Erythroblast (primary cell): ENCODE results near the gene APC.

Experiments used
- DNase-seq, 2 experiments: peaks; one replicate each; lab custom pipeline; 2025; lab: John Stamatoyannopoulos, UW
- GATA1 ChIP-seq: IDR thresholded peaks from 2 replicates; pipeline ENCODE4 v1.6.1; 2011; ENCODE audit warnings: low read depth, mild to moderate bottlenecking, control low read depth, low read length, moderate library complexity
- POLR2A ChIP-seq: IDR thresholded peaks from 2 replicates; pipeline ENCODE4 v1.6.1; 2011; ENCODE audit warnings: mild to moderate bottlenecking, low read length

APC gene

GRCh38 chr5:112779531-112779930 is 41.8 kb downstream of the APC start:
- no peak for TF ChIP-seq POLR2A
- TF ChIP-seq GATA1: no peak
- DNase-seq: no peak

GRCh38 chr5:112784726-112785125 is 47.0 kb downstream of the APC start:
- DNase-seq: no peak

GRCh38 chr5:112787261-112787660 is 49.6 kb downstream of the APC start:
- no peak for TF ChIP-seq GATA1
- no peak for TF ChIP-seq POLR2A

More at GRCh38 chr5:112784726-112785125, 47.0 kb downstream of the APC start:
- no peak for TF ChIP-seq POLR2A
- TF ChIP-seq GATA1: no peak

GRCh38 chr5:112787896-112788295 is 50.2 kb downstream of the APC start:
- TF ChIP-seq POLR2A: no peak
- DNase-seq: no peak

More at GRCh38 chr5:112787261-112787660, 49.6 kb downstream of the APC start:
- DNase-seq: no peak

- no peak for TF ChIP-seq GATA1
- TF ChIP-seq POLR2A: no peak
- no peak for DNase-seq
Observed at GRCh38 chr5:112793201-112793600, 55.5 kb downstream of the APC start.

GRCh38 chr5:112794410-112794809 is 56.7 kb downstream of the APC start:
- TF ChIP-seq POLR2A (no peak), GATA1 (no peak)
- DNase-seq: no peak

- no peak for TF ChIP-seq POLR2A
- no peak for TF ChIP-seq GATA1
- peak; percentile 71 to 85 for DNase-seq
Observed at GRCh38 chr5:112795342-112795741, 57.7 kb downstream of the APC start.

- peak; percentile 22 to 36 for DNase-seq
- no peak for TF ChIP-seq GATA1
- TF ChIP-seq POLR2A: no peak
Observed at GRCh38 chr5:112795944-112796678, 58.4 kb downstream of the APC start.

- no peak for TF ChIP-seq GATA1
- TF ChIP-seq POLR2A: no peak
- no peak for DNase-seq
Observed at GRCh38 chr5:112799661-112800060, 62.0 kb downstream of the APC start.

GRCh38 chr5:112800891-112801290 is 63.2 kb downstream of the APC start:
- no peak for DNase-seq
- TF ChIP-seq POLR2A (no peak), GATA1 (no peak)

GRCh38 chr5:112811023-112811422 is 73.3 kb downstream of the APC start:
- DNase-seq: no peak
- TF ChIP-seq POLR2A (no peak), GATA1 (no peak)

GRCh38 chr5:112812549-112812948 is 74.9 kb downstream of the APC start:
- TF ChIP-seq GATA1 (no peak), POLR2A (no peak)
- no peak for DNase-seq

GRCh38 chr5:112820246-112820645 is 82.6 kb downstream of the APC start:
- TF ChIP-seq GATA1 (no peak), POLR2A (no peak)
- DNase-seq: no peak

GRCh38 chr5:112822456-112822855 is 84.8 kb downstream of the APC start:
- DNase-seq: no peak
- no peak for TF ChIP-seq GATA1
- TF ChIP-seq POLR2A: no peak

- TF ChIP-seq GATA1 (no peak), POLR2A (no peak)
- no peak for DNase-seq
Observed at GRCh38 chr5:112823181-112823580, 85.5 kb downstream of the APC start.

GRCh38 chr5:112823656-112824055 is 86.0 kb downstream of the APC start:
- no peak for DNase-seq
- TF ChIP-seq GATA1 (no peak), POLR2A (no peak)
